HG03558 (cell line): Measurements from ENCODE around the gene EYA2.

Experiments used
- ATAC-seq: cut with Tn5 transposase; IDR thresholded peaks from one replicate; pipeline ENCODE4 v1.9.1; 2021; ENCODE audit warnings: moderate number of reproducible peaks; ENCODE audit not compliant: unreplicated experiment; ENCODE audit errors: extremely low read depth

The EYA2 gene

GRCh38 chr20:46995561-46996142 lies 101.0 kb downstream of the EYA2 start:
- ATAC-seq, result no peak

GRCh38 chr20:46997187-46997586 lies 102.5 kb downstream of the EYA2 start:
- ATAC-seq, result no peak

GRCh38 chr20:46998477-46999240 lies 104.0 kb downstream of the EYA2 start:
- ATAC-seq, result no peak

- no peak for ATAC-seq
These were observed 105.3 kb downstream of the EYA2 start for GRCh38 chr20:46999801-47000465.

- ATAC-seq, result no peak
These were observed 108.6 kb downstream of the EYA2 start for GRCh38 chr20:47003223-47003622.

- ATAC-seq, result no peak
These were observed 109.5 kb downstream of the EYA2 start for GRCh38 chr20:47004179-47004578.

GRCh38 chr20:47007826-47008655 lies 113.4 kb downstream of the EYA2 start:
- ATAC-seq, result no peak

- ATAC-seq, result no peak
These were observed 114.3 kb downstream of the EYA2 start for GRCh38 chr20:47008842-47009518.

- ATAC-seq, result no peak
These were observed 115.1 kb downstream of the EYA2 start for GRCh38 chr20:47009784-47010183.

- no peak for ATAC-seq
These were observed 117.3 kb downstream of the EYA2 start for GRCh38 chr20:47011984-47012383.

- ATAC-seq, result no peak
These were observed 119.0 kb downstream of the EYA2 start for GRCh38 chr20:47013606-47014005.

- ATAC-seq, result no peak
These were observed 121.5 kb downstream of the EYA2 start for GRCh38 chr20:47016068-47016664.

GRCh38 chr20:47018381-47018780 lies 123.7 kb downstream of the EYA2 start:
- ATAC-seq, result no peak

GRCh38 chr20:47019121-47019824 lies 124.6 kb downstream of the EYA2 start:
- ATAC-seq, result no peak

- no peak for ATAC-seq
These were observed 125.6 kb downstream of the EYA2 start for GRCh38 chr20:47020231-47020630.

- ATAC-seq, result no peak
These were observed 127.2 kb downstream of the EYA2 start for GRCh38 chr20:47021850-47022249.

- no peak for ATAC-seq
These were observed 129.9 kb downstream of the EYA2 start for GRCh38 chr20:47024461-47024937.

- ATAC-seq, result no peak
These were observed 132.4 kb downstream of the EYA2 start for GRCh38 chr20:47027042-47027441.

GRCh38 chr20:47027456-47027855 lies 132.8 kb downstream of the EYA2 start:
- no peak for ATAC-seq
